ENCODE data around the gene ANKS3.

Gene ANKS3

DNA sequence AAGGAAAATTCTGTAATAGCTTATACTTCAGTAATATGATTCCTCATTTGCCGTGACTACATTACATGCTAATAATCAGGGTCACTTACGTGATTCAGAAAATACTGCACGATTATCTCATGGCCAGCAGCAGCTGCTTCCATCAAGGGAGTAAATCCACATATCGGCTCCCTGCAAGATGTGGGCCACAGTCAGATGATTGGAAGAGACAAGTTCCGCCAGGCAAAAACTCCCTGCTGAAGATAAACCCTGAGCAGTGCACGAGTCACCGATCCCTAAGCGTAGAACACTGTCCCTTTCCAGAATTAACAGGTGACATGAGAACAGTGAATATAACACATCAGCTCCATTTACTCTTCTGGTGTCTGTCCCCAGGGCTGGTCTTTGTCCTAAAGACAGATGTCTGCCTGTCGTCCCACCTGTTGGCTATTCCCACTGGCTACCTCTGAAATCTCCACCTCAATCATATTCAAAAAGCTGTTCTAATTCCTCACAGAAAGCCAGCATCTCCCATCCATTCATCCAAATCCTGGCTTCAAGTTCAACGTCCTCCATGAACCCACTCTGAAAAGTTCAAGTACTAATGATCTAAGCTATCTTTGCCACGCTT is 9.3 kb downstream of the ANKS3 start:
- no peak for DNase-seq (ENCODE audit: low read depth)

- DNase-seq (ENCODE audit: low read depth): no peak
Measured at GRCh38 chr16:4723071-4723767, 10.9 kb downstream of the ANKS3 start.

DNA sequence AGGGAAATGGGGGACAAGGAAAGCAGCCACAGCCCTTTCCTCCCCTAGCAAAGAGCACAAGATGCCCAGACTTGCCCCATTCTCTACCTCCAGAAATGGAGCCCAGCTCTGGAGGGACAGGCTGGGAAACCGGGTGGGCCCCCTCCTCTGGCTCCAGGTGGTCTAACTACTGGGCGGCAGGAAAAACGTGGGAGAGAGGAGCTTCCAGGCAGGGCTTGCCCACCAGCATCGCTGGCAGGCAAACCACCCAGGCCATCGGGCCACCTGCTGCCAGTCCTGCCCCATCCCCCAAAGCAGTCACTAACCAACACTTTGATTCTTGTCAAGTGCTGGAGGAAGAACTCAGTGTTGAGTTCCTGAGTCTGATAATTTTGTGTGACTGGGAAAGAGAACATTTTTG is 15.6 kb downstream of the ANKS3 start:
- no peak for DNase-seq (ENCODE audit: low read depth)

DNA sequence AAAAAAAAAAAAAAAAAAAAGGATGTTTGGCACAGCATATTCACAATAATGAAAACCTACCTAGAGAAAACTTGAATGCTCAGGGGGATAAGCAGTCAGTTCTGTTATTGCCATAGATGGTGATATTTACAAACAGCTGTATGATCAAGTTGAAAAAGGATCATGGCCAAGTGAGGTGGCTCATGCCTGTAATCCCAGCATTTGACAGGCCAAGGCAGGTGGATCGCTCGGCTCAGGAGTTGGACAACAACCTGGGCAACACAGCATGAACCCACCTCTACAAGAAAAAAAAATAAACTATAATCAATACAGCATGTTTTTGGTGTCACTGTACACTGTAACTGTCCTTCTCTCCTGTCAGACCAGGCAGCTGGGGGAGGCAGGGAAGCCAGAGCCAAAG is 19.1 kb downstream of the ANKS3 start:
- no peak for DNase-seq (ENCODE audit: low read depth)

- no peak for DNase-seq (ENCODE audit: low read depth)
Measured at GRCh38 chr16:4713663-4714501, 20.2 kb downstream of the ANKS3 start.

- no peak for DNase-seq (ENCODE audit: low read depth)
Measured at GRCh38 chr16:4709481-4709880, 24.6 kb downstream of the ANKS3 start.

GRCh38 chr16:4706871-4707270 is 27.2 kb downstream of the ANKS3 start:
- no peak for DNase-seq (ENCODE audit: low read depth)

GRCh38 chr16:4704913-4705312 is 29.2 kb downstream of the ANKS3 start:
- DNase-seq (ENCODE audit: low read depth): no peak

DNA sequence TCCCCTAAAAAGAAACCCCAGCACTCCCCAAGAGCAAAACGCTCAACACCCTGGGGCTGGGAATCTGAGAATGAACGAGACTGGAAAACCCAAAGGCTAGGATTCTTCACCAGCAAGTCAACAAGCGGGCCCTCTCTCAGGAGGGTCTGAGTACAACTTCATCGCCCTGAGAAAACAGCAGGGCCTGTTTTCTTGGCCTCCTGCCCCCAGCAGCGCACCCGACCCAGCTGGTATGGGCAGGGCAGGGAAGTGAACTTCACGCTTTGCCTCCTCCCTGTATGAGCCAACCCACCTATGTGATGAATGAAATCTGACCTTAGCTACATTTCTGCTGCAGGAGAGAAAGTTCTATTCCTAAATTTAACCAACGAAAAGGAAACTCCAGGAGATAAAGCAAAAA is 29.6 kb downstream of the ANKS3 start:
- no peak for DNase-seq (ENCODE audit: low read depth)

GRCh38 chr16:4703906-4704305 is 30.2 kb downstream of the ANKS3 start:
- DNase-seq (ENCODE audit: low read depth): no peak

GRCh38 chr16:4702466-4702808 is 31.6 kb downstream of the ANKS3 start:
- DNase-seq (ENCODE audit: low read depth): no peak

GRCh38 chr16:4701791-4702465 is 32.1 kb downstream of the ANKS3 start:
- no peak for DNase-seq (ENCODE audit: low read depth)

- no peak for DNase-seq (ENCODE audit: low read depth)
Measured at GRCh38 chr16:4700997-4701743, 32.9 kb downstream of the ANKS3 start.

- no peak for DNase-seq (ENCODE audit: low read depth)
Measured at GRCh38 chr16:4700380-4700996, 33.6 kb downstream of the ANKS3 start.

GRCh38 chr16:4699046-4699556 is 35.0 kb downstream of the ANKS3 start:
- no peak for DNase-seq (ENCODE audit: low read depth)

- DNase-seq (ENCODE audit: low read depth): no peak
Measured at GRCh38 chr16:4698321-4699045, 35.6 kb downstream of the ANKS3 start.

- DNase-seq (ENCODE audit: low read depth): no peak
Measured at GRCh38 chr16:4697848-4698291, 36.2 kb downstream of the ANKS3 start.

DNA sequence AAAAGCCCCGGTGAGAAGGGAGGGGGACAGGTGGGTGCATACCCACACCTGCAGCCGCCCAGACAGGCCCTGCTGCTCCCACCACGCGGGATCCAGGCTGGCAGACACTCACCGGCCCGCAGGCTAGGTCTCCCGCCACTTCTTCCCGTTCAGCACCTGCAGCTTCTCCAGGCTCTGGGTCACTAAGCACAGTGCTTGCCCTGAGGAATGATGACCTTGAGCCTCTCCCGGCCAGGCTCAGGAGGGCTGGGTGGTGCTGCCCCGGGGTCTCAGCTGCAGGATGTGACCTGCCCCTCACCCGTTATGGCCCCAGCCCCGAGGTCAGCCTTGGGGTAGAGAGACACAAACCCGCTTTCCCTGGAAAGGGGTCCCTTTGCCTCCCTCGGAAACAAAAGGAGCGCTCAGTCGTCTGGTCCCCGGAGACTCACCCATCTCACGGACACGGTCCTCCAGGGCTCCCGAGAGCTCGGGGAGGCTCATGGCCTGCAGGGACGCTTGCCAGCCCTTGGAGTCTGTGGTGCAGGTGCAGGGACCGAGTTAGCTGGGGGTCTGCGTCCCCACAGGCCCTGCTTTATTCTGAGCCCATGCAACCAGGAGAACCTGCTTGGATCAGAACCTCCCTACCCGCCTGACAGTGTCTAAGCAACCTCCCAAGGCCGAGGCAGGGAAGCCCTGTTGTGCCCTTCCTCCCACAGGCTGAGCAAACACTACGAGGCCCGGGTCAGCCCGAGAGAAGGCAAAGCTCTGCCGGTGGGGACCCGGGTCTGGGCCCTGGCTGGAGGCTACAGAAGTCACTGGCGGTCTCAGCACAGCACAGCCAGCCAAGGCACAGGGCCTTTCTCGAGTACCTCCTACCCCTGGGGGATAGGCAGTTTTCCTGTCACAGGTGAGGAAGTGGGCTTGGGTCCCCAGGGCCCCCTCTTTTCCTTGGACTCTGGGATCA is 36.9 kb downstream of the ANKS3 start:
- no peak for DNase-seq (ENCODE audit: low read depth)

GRCh38 chr16:4696172-4696904 is 37.7 kb downstream of the ANKS3 start:
- DNase-seq (ENCODE audit: low read depth): no peak

Data from activated gamma-delta T cell treated with anti-CD3 and anti-CD28 coated beads, Interleukin-2, amount 50 U/mL, for 16 hours (primary cell).